NCI-H128 (cell line): ENCODE data around the gene REPS1.

Source experiments
- DNase-seq: peaks from one replicate; lab custom pipeline; 2025; ENCODE audit not compliant: unreplicated experiment; lab: John Stamatoyannopoulos, UW

Gene REPS1

GRCh38 chr6:138864343-138864890 lies 123.6 kb downstream of the REPS1 start:
- DNase-seq, result no peak

- no peak for DNase-seq
These were observed 124.7 kb downstream of the REPS1 start for GRCh38 chr6:138863321-138863720.

GRCh38 chr6:138862456-138862855 lies 125.6 kb downstream of the REPS1 start:
- DNase-seq, result no peak

GRCh38 chr6:138857775-138858174 lies 130.3 kb downstream of the REPS1 start:
- no peak for DNase-seq

GRCh38 chr6:138856654-138857053 lies 131.4 kb downstream of the REPS1 start:
- DNase-seq, result no peak
